ENCODE results near the gene C2orf92. TPM values are rescaled to one million over a fixed set of nuclear protein-coding genes. Genes with fewer than 3 reads are reported as not detected.
A peak's percentile ranks its signal among the peaks of the same experiment; 100 is the strongest.

The C2orf92 gene
- total RNA-seq, 1 experiment from 2014 or later = 11.2 TPM

DNA sequence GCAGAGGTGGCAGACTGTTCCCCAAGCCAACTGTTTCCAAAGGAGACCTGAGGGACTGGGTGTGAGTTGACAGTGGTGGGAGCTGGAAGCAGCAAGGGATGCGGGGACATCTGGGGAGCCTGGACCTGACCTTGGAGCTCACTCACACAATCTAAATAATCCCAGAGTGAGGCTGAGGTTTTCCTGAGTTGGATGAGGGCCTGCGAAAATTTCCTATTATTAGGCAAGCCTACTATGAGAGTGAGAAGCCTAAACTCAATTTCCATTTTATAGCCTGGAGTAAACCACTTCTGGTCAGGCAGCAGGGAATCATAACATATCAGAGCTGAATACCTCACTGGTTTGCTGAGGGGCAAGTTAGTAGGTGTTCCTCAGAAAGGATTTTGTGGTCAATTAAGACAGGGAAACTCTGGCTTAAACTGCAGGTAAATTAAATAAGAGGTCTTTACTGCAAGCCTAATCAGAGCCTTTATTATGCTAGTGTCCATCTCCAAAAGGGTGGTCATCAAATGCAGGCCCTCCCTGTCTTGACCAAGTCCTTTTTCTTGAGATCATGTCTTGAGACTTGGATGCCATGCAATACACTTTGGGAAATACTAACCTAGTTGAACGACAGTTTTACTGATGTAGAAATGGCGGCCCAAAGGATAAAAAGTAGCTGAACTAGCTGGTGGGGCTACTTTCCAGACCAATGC lies 25.3 kb upstream of the C2orf92 start:
- Histone ChIP-seq H3K4me1 (replicated peaks; ENCODE audit: insufficient read depth) (peaks cover 10% of the 10 kb centered on the region), H3K27me3 (ENCODE audit: insufficient read depth, low read depth) (no peaks in the 10 kb centered on the region), H3K36me3 (ENCODE audit: low read depth) (peaks cover 20% of the 10 kb centered on the region), H3K9me3 (ENCODE audit: insufficient read depth, low read depth) (no peaks in the 10 kb centered on the region), H3K4me3 (no peak overlapping the region), H3F3A (ENCODE audit: insufficient read depth, low read depth) (peaks cover 14% of the 10 kb centered on the region; the same call in 1 of the 2 replicates), H4K20me1 (ENCODE audit: insufficient read depth) (no peaks in the 10 kb centered on the region), H3K9me2 (ENCODE audit: insufficient read depth) (no peaks in the 10 kb centered on the region), H3K79me2 (ENCODE audit: low read depth) (peaks cover 25% of the 10 kb centered on the region), H3K4me2 (no peak overlapping the region; the same call in 1 of the 2 replicates), H3K27ac (no peak overlapping the region), H2AFZ (no peak overlapping the region)
- no peak for TF ChIP-seq EZH2 (IDR thresholded peaks at IDR 0.05; ENCODE audit: low read depth)
- TF ChIP-seq, protein P1, sequence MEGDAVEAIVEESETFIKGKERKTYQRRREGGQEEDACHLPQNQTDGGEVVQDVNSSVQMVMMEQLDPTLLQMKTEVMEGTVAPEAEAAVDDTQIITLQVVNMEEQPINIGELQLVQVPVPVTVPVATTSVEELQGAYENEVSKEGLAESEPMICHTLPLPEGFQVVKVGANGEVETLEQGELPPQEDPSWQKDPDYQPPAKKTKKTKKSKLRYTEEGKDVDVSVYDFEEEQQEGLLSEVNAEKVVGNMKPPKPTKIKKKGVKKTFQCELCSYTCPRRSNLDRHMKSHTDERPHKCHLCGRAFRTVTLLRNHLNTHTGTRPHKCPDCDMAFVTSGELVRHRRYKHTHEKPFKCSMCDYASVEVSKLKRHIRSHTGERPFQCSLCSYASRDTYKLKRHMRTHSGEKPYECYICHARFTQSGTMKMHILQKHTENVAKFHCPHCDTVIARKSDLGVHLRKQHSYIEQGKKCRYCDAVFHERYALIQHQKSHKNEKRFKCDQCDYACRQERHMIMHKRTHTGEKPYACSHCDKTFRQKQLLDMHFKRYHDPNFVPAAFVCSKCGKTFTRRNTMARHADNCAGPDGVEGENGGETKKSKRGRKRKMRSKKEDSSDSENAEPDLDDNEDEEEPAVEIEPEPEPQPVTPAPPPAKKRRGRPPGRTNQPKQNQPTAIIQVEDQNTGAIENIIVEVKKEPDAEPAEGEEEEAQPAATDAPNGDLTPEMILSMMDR (conservative IDR thresholded peaks at IDR 0.05) = no peak
- BruUV-seq (replicated peaks) = no TSS peak
- DNase-seq = no peak
- intact Hi-C loops (cut with micrococcal nuclease; ENCODE audit: unreplicated experiment) = loop anchor here (10.0 kb wide), 1 partner anchor 49 kb away; no protein-coding TSS in a partner anchor
- ChIA-PET CTCF (interaction anchor here (0.6 kb wide), 1 partner anchor 61 kb away, joined by 3 read pairs; no protein-coding TSS in a partner anchor), POLR2A (ENCODE audit: unreplicated experiment) (interaction anchor here (0.6 kb wide), 1 partner anchor 20 kb away, joined by 6 read pairs; the partner anchor contains the start of gene ACTR1B)

DNA sequence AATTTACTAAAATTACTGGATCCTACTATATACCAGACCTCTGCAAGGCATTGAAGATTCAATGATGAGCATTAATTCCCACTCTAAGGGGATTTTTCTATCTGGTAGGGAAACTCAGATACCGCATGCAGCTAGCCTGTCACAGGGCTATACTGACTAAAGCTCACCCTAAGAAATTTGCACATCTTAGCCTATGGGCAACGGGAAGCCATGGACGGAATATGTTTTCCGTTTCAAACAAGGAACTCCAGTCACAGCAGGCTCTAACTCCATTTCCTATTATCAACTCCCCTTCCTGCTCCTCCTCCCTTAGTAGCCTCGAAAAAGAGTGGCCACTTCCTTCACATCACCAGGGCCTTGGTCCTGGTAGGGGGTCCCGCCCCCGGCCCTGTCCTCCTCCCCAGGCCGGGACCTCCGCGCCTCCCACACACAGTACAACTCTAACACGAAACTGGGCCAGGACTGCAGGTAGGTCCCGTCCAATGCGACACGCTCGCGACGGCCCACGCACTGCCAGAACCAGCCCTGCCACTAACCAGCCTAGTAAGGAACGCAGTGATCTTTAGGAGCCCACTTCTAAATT lies 24.3 kb upstream of the C2orf92 start:
- Histone ChIP-seq H4K20me1 (ENCODE audit: insufficient read depth) (no peaks in the 10 kb centered on the region), H3K4me2 (peak overlapping the region; percentile 83), H3K79me2 (ENCODE audit: low read depth) (peaks cover 25% of the 10 kb centered on the region), H2AFZ (peak overlapping the region; percentile 95), H3F3A (ENCODE audit: insufficient read depth, low read depth) (peaks cover 23% of the 10 kb centered on the region; the same call in 1 of the 2 replicates), H3K4me1 (replicated peaks; ENCODE audit: insufficient read depth) (peaks cover 10% of the 10 kb centered on the region), H3K36me3 (ENCODE audit: low read depth) (peaks cover 23% of the 10 kb centered on the region), H3K27me3 (ENCODE audit: insufficient read depth, low read depth) (no peaks in the 10 kb centered on the region), H3K27ac (peak overlapping the region; percentile 53), H3K9me3 (ENCODE audit: insufficient read depth, low read depth) (no peaks in the 10 kb centered on the region), H3K4me3 (peak overlapping the region; percentile 72), H3K9me2 (ENCODE audit: insufficient read depth) (no peaks in the 10 kb centered on the region)
- POLR2A ChIA-PET (ENCODE audit: unreplicated experiment) = interaction anchor here (0.6 to 1.5 kb wide), 8 partner anchors 18 to 1263 kb away, joined by 3 to 67 read pairs (median 6); partner anchors contain the start of gene ACTR1B
- CTCF ChIA-PET = interaction anchor here (2.4 kb wide), 1 partner anchor 18 kb away, joined by 13 read pairs; the partner anchor contains the start of gene ACTR1B
- BruUV-seq (replicated peaks) = TSS peak; percentile 97
- intact Hi-C loops (cut with micrococcal nuclease; ENCODE audit: unreplicated experiment) = loop anchor here (1.0 to 10.0 kb wide), 3 partner anchors 19 to 52 kb away; partner anchors contain the start of gene ACTR1B
- TF ChIP-seq EZH2 (IDR thresholded peaks at IDR 0.05; ENCODE audit: low read depth) = no peak
- TF ChIP-seq, protein P1 (conservative IDR thresholded peaks at IDR 0.05) = no peak
- DNase-seq = no peak
